GM23338 (cell line): Measurements from ENCODE around the gene JHY. TPM values are rescaled to one million over a fixed set of nuclear protein-coding genes. Genes with fewer than 3 reads are reported as not detected.

Experiments used
- ATAC-seq: fragments of 200-7000 bp; cut with Tn5 transposase; 3 replicates; pipeline ENCODE4 v1.9.1; 2020
- DNase-seq: peaks from one replicate; pipeline ENCODE4 v3.0.0-alpha.2; 2015; ENCODE audit warnings: low spot score
- H2AFZ ChIP-seq: fragments of 200-600 bp; sonication (generic); 2 replicates; pipeline ENCODE4 v1.8.0; 2016; ENCODE audit warnings: antibody characterized with exemption, mild to moderate bottlenecking, moderate library complexity
- H3F3A ChIP-seq: fragments of 200-600 bp; sonication (generic); replicated peaks from 2 replicates; pipeline ENCODE4 v1.8.0; 2017; ENCODE audit warnings: antibody characterized with exemption, mixed run types, low read depth
- H3K27ac ChIP-seq: fragments of 200-600 bp; sonication (generic); 2 replicates; pipeline ENCODE4 v1.6.1; 2016; ENCODE audit warnings: low read depth
- H3K27me3 ChIP-seq: fragments of 200-600 bp; sonication (generic); 2 replicates; pipeline ENCODE4 v1.8.0; 2016; ENCODE audit warnings: mild to moderate bottlenecking, mixed run types, moderate library complexity; ENCODE audit not compliant: insufficient read depth
- H3K36me3 ChIP-seq: fragments of 200-600 bp; sonication (generic); 2 replicates; pipeline ENCODE4 v1.8.0; 2016; ENCODE audit warnings: mild to moderate bottlenecking; ENCODE audit not compliant: insufficient read depth
- H3K4me1 ChIP-seq: fragments of 200-600 bp; sonication (generic); 2 replicates; pipeline ENCODE4 v1.8.0; 2016; ENCODE audit warnings: mild to moderate bottlenecking, moderate library complexity; ENCODE audit not compliant: insufficient read depth
- H3K4me2 ChIP-seq: fragments of 200-600 bp; sonication (generic); 2 replicates; pipeline ENCODE4 v1.7.1; 2017; ENCODE audit warnings: mixed run types
- H3K4me3 ChIP-seq: fragments of 200-600 bp; sonication (generic); 2 replicates; pipeline ENCODE4 v1.6.1; 2016; ENCODE audit warnings: mixed run types
- H3K79me2 ChIP-seq: fragments of 200-600 bp; sonication (generic); replicated peaks from 2 replicates; pipeline ENCODE4 v1.8.0; 2017; ENCODE audit warnings: mild to moderate bottlenecking; ENCODE audit not compliant: insufficient read depth
- H3K9me2 ChIP-seq: fragments of 200-600 bp; sonication (generic); 2 replicates; pipeline ENCODE4 v1.8.0; 2017; ENCODE audit not compliant: insufficient read depth
- H4K20me1 ChIP-seq: fragments of 200-600 bp; sonication (generic); replicated peaks from 2 replicates; pipeline ENCODE4 v1.8.0; 2017; ENCODE audit warnings: mild to moderate bottlenecking; ENCODE audit not compliant: insufficient read depth
- H3K27ac Mint-ChIP-seq: 2 replicates; pipeline ENCODE4 v1.8.0; 2020; ENCODE audit warnings: inconsistent platforms, mild to moderate bottlenecking, moderate library complexity, mixed read lengths
- H3K27me3 Mint-ChIP-seq: 3 replicates; pipeline ENCODE4 v1.8.0; 2022; ENCODE audit warnings: low read depth, mild to moderate bottlenecking, moderate library complexity, mixed read lengths, inconsistent platforms; ENCODE audit not compliant: insufficient read depth, poor library complexity
- H3K36me3 Mint-ChIP-seq: 3 replicates; pipeline ENCODE4 v1.8.0; 2021; ENCODE audit warnings: low read depth, mild to moderate bottlenecking, inconsistent platforms, moderate library complexity, mixed read lengths
- H3K4me1 Mint-ChIP-seq: 3 replicates; pipeline ENCODE4 v1.8.0; 2020; ENCODE audit warnings: mild to moderate bottlenecking, inconsistent platforms, mixed read lengths
- H3K4me3 Mint-ChIP-seq: 3 replicates; pipeline ENCODE4 v1.8.0; 2021; ENCODE audit warnings: moderate library complexity, mild to moderate bottlenecking, inconsistent platforms, mixed read lengths
- H3K9me3 Mint-ChIP-seq: 3 replicates; pipeline ENCODE4 v1.8.0; 2020; ENCODE audit warnings: moderate library complexity, mild to moderate bottlenecking, inconsistent platforms, mixed read lengths
- EZH2phosphoT487 ChIP-seq: fragments of 200-600 bp; sonication (generic); IDR thresholded peaks from one replicate; pipeline ENCODE4 v1.8.1; 2018; ENCODE audit warnings: antibody characterized with exemption; ENCODE audit not compliant: unreplicated experiment
- STAT1 ChIP-seq: IDR thresholded peaks from one replicate; pipeline ENCODE4 v1.6.1; 2016; ENCODE audit warnings: antibody characterized with exemption; ENCODE audit not compliant: unreplicated experiment
- ZNF331 ChIP-seq: fragments of 250-450 bp; sonication (Bioruptor Pico); IDR thresholded peaks from 2 replicates; pipeline ENCODE4 v1.5.0; 2020; ENCODE audit warnings: low read depth, mild to moderate bottlenecking, moderate library complexity
- ZNF462 ChIP-seq: fragments of 250-450 bp; sonication (Bioruptor Pico); IDR thresholded peaks from 2 replicates; pipeline ENCODE4 v1.5.0; 2020; ENCODE audit warnings: mild to moderate bottlenecking, moderate library complexity
- polyA plus RNA-seq: library from polyadenylated mRNA; unstranded; fragments of >200 nt; fragmentation: Nextera tagmentation; extraction: Ambion mirVana; gene quantifications from 2 replicates; pipeline ENCODE4 v1.2.1, GENCODE V29; 2016
- total RNA-seq: library from RNA; depleted of rRNA; stranded (reverse); fragments of >200 nt; shearing (Covaris generic); gene quantifications from 2 replicates; pipeline ENCODE4 v1.2.3, GENCODE V29; 2014
- TF ChIP-seq, protein P1 (sequence below), 2 experiments: fragments of 200-600 bp in 1 of 2; sonication (generic) in 1 of 2; conservative IDR thresholded peaks; 2 replicates each; pipeline versions ENCODE4 v1.5.1 to v1.6.1; 2016 to 2017; ENCODE audit warnings: antibody characterized with exemption in 2 of 2, low read depth in 2 of 2, mild to moderate bottlenecking in 2 of 2, moderate library complexity in 1 of 2

Gene JHY
- total and polyA plus RNA-seq, 2 experiments from 2014 or later = 0.94 to 0.97 TPM

DNA sequence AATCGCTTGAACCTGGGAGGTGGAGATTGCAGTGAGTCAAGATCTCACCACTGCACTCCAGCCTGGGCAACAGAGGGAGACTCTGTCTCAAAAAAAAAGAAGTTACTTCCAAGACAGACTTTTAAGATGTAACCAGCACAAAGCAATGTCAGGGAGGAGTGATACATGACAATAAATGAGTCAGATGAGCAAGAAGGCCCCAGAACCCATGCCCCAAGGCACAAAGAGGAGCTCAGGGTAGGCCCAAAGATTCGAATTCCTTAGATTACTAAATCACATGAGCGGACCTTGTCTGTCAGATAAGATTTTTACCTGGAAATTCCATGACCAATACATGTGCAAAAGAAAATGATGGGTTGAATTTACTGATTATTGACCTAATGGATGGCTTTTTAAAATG lies 10.5 kb upstream of the JHY start:
- H3K4me3 ChIP-seq = no peak overlapping the region
- no peaks in the 10 kb centered on the region for H3K27me3 ChIP-seq
- H3K27ac ChIP-seq = no peak overlapping the region
- H3K36me3 Mint-ChIP-seq = no peaks in the 10 kb centered on the region
- no peak overlapping the region for H3K4me2 ChIP-seq
- no peaks in the 10 kb centered on the region for H3K9me2 ChIP-seq
- no peaks in the 10 kb centered on the region for H3K36me3 ChIP-seq
- no peaks in the 10 kb centered on the region for H3K4me1 Mint-ChIP-seq
- no peaks in the 10 kb centered on the region for H3K27me3 Mint-ChIP-seq
- no peaks in the 10 kb centered on the region for H4K20me1 ChIP-seq
- TF ChIP-seq, protein P1, sequence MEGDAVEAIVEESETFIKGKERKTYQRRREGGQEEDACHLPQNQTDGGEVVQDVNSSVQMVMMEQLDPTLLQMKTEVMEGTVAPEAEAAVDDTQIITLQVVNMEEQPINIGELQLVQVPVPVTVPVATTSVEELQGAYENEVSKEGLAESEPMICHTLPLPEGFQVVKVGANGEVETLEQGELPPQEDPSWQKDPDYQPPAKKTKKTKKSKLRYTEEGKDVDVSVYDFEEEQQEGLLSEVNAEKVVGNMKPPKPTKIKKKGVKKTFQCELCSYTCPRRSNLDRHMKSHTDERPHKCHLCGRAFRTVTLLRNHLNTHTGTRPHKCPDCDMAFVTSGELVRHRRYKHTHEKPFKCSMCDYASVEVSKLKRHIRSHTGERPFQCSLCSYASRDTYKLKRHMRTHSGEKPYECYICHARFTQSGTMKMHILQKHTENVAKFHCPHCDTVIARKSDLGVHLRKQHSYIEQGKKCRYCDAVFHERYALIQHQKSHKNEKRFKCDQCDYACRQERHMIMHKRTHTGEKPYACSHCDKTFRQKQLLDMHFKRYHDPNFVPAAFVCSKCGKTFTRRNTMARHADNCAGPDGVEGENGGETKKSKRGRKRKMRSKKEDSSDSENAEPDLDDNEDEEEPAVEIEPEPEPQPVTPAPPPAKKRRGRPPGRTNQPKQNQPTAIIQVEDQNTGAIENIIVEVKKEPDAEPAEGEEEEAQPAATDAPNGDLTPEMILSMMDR (conservative IDR thresholded peaks at IDR 0.05; ENCODE audit: low read depth in 2 of 2) = 0 out of 4 replicates have a peak, but pooled peaks of 1 of the 2 experiments have one; percentile 14
- TF ChIP-seq ZNF331 = no peak
- H2AFZ ChIP-seq = no peak overlapping the region
- H3F3A ChIP-seq = no peaks in the 10 kb centered on the region
- no peaks in the 10 kb centered on the region for H3K79me2 ChIP-seq
- no peak overlapping the region for H3K27ac Mint-ChIP-seq
- no peaks in the 10 kb centered on the region for H3K9me3 Mint-ChIP-seq
- DNase-seq (peak; percentile 28), ATAC-seq (no peak)
- H3K4me3 Mint-ChIP-seq = no peak overlapping the region
- H3K4me1 ChIP-seq = no peaks in the 10 kb centered on the region

DNA sequence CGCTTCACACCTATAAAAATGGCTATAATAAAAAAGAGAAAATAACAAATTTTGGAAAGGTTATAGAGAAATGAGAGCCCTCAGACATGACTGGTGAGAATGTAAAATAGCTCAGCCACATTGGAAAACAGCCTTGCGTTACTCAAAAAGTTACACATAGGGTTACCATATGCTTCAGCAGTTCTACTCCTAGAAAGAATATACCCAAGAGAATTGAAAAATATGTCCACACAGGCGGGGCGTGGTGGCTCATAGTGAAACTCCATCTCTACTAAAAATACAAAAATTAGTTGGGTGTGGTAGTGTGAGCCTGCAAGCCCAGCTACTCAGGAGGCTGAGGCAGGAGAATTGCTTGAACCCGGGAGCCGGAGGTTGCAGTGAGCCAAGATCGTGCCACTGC lies 7.6 kb upstream of the JHY start:
- no peaks in the 10 kb centered on the region for H3K9me2 ChIP-seq
- H3K4me1 Mint-ChIP-seq = peaks cover 10% of the 10 kb centered on the region
- no peak overlapping the region for H3K4me3 ChIP-seq
- H2AFZ ChIP-seq = no peak overlapping the region
- ATAC-seq (no peak), DNase-seq (no peak)
- H4K20me1 ChIP-seq = no peaks in the 10 kb centered on the region
- H3K9me3 Mint-ChIP-seq = no peaks in the 10 kb centered on the region
- H3K27me3 ChIP-seq = no peaks in the 10 kb centered on the region
- no peak overlapping the region for H3K27ac Mint-ChIP-seq
- TF ChIP-seq STAT1 = no peak
- no peak for TF ChIP-seq ZNF462 (CRISPR knock-in tag)
- no peak for TF ChIP-seq EZH2phosphoT487
- H3K4me3 Mint-ChIP-seq = no peak overlapping the region
- H3K27ac ChIP-seq = no peak overlapping the region
- no peaks in the 10 kb centered on the region for H3K36me3 ChIP-seq
- no peaks in the 10 kb centered on the region for H3F3A ChIP-seq
- H3K79me2 ChIP-seq = no peaks in the 10 kb centered on the region
- no peaks in the 10 kb centered on the region for H3K36me3 Mint-ChIP-seq
- no peak overlapping the region for H3K4me2 ChIP-seq
- H3K4me1 ChIP-seq = no peaks in the 10 kb centered on the region; the same call in none of the 2 replicates
- peaks cover 2% of the 10 kb centered on the region for H3K27me3 Mint-ChIP-seq
